HTERT RPE-1 (cell line): ENCODE results near the gene EIF3A.
"Not testable (repeated sequence)": the region's sequence is repeated elsewhere in the genome, so short reads cannot be mapped to it uniquely, and the experiment has no call there.

ENCODE experiments used
- in situ Hi-C: fragments of 300-500 bp; cut with MboI; formaldehyde crosslinking; loops from 4 replicates; pipeline ENCODE4 v1.14.3; 2020; ENCODE audit warnings: low sequenced_read_pairs

Gene EIF3A

GRCh38 chr10:119080521-119081259 is at the start of gene EIF3A:
EIF3A (minus strand) TSS chr10:119080817; CDS start chr10:119080676, 141 bp downstream.
- in situ Hi-C loops: no loop called here

- in situ Hi-C loops: no loop called here
Observed at GRCh38 chr10:119129721-119130120, 49.1 kb upstream of the EIF3A start.

GRCh38 chr10:119125942-119126341 is 45.3 kb upstream of the EIF3A start:
- in situ Hi-C loops: no loop called here

- in situ Hi-C loops: no loop called here
Observed at GRCh38 chr10:119120875-119121274, 40.3 kb upstream of the EIF3A start.

GRCh38 chr10:119120413-119120867 is 39.8 kb upstream of the EIF3A start:
- in situ Hi-C loops: no loop called here

- in situ Hi-C loops: no loop called here
Observed at GRCh38 chr10:119119400-119119799, 38.8 kb upstream of the EIF3A start.

GRCh38 chr10:119118231-119118630 is 37.6 kb upstream of the EIF3A start:
- in situ Hi-C loops: no loop called here

GRCh38 chr10:119116326-119116951 is 35.8 kb upstream of the EIF3A start:
- in situ Hi-C loops: no loop called here

- in situ Hi-C loops: no loop called here
Observed at GRCh38 chr10:119115926-119116325, 35.3 kb upstream of the EIF3A start.

- in situ Hi-C loops: no loop called here
Observed at GRCh38 chr10:119113751-119114732, 33.4 kb upstream of the EIF3A start.

- in situ Hi-C loops: no loop called here
Observed at GRCh38 chr10:119112056-119112455, 31.4 kb upstream of the EIF3A start.

GRCh38 chr10:119107771-119108170 is 27.2 kb upstream of the EIF3A start:
- in situ Hi-C loops: not testable (repeated sequence)

GRCh38 chr10:119107106-119107505 is 26.5 kb upstream of the EIF3A start:
- in situ Hi-C loops: not testable (repeated sequence)

GRCh38 chr10:119105899-119106298 is 25.3 kb upstream of the EIF3A start:
- in situ Hi-C loops: not testable (repeated sequence)

GRCh38 chr10:119105155-119105554 is 24.5 kb upstream of the EIF3A start:
- in situ Hi-C loops: no loop called here

GRCh38 chr10:119104654-119105015 is 24.0 kb upstream of the EIF3A start:
- in situ Hi-C loops: no loop called here

GRCh38 chr10:119103903-119104653 is 23.5 kb upstream of the EIF3A start, which contains the start of gene DENND10:
DENND10 (plus strand) TSS chr10:119104113; CDS start chr10:119104143, 30 bp downstream.
- in situ Hi-C loops: no loop called here

- in situ Hi-C loops: no loop called here
Observed at GRCh38 chr10:119103241-119103902, 22.8 kb upstream of the EIF3A start.

- in situ Hi-C loops: no loop called here
Observed at GRCh38 chr10:119101366-119102098, 20.9 kb upstream of the EIF3A start.
